Thoracic aorta (tissue), 2 donors: Measurements from ENCODE around the gene FOXP1. TPM values are rescaled to one million over a fixed set of nuclear protein-coding genes. Genes with fewer than 3 reads are reported as not detected.

ENCODE experiments used
- ATAC-seq: fragments of 150-250 bp; one replicate; pipeline ENCODE4 v1.8.0; 2017; ENCODE audit warnings: low read depth; ENCODE audit not compliant: insufficient number of reproducible peaks, low FRiP score
- DNase-seq: peaks from one replicate; pipeline ENCODE4 v3.0.0-alpha.2; 2020; ENCODE audit warnings: low spot score
- H3K27ac ChIP-seq, 2 donors: fragments of 200-600 bp; sonication (generic); 1 replicate in 1 of 2; 2 replicates in 1 of 2; pipeline ENCODE4 v1.5.1; 2016; ENCODE audit warnings: mild to moderate bottlenecking in 2 of 2, moderate library complexity in 2 of 2
- H3K27me3 ChIP-seq: fragments of 200-600 bp; sonication (generic); replicated peaks from 2 replicates; pipeline ENCODE4 v1.6.0; 2016; ENCODE audit warnings: mild to moderate bottlenecking; ENCODE audit not compliant: insufficient read depth
- H3K36me3 ChIP-seq: fragments of 200-600 bp; sonication (generic); one replicate; pipeline ENCODE4 v1.5.1; 2016
- H3K4me1 ChIP-seq, 2 donors: fragments of 200-600 bp; sonication (generic); 1 replicate in 1 of 2; 2 replicates in 1 of 2; pipeline versions ENCODE4 v1.5.1 to v1.6.0; 2016; ENCODE audit warnings: low read depth in 2 of 2, mild to moderate bottlenecking in 1 of 2; ENCODE audit not compliant: control insufficient read depth in 1 of 2
- H3K4me3 ChIP-seq: fragments of 200-600 bp; sonication (generic); 2 replicates; pipeline ENCODE4 v1.5.1; 2016; ENCODE audit warnings: mild to moderate bottlenecking
- H3K9me3 ChIP-seq: fragments of 200-600 bp; sonication (generic); 2 replicates; pipeline ENCODE4 v1.5.1; 2016
- CTCF ChIP-seq: fragments of 200-600 bp; sonication (generic); IDR thresholded peaks from one replicate; pipeline ENCODE4 v1.5.1; 2019; ENCODE audit warnings: antibody characterized with exemption
- total RNA-seq, 2 donors: library from RNA; depleted of rRNA; stranded (reverse); fragments of >200 nt; gene quantifications; one replicate each; pipeline versions ENCODE4 v1.1.0 to v1.2.3, GENCODE V29; 2016

Gene FOXP1
- total RNA-seq, 2 donors from 2014 or later, result 176 to 255 TPM

- Histone ChIP-seq H3K4me3 (no peak overlapping the region), H3K4me1 (peaks cover 7 to 58% of the 10 kb centered on the region in 2 donors), H3K9me3 (no peaks in the 10 kb centered on the region), H3K27me3 (no peaks in the 10 kb centered on the region), H3K36me3 (no peaks in the 10 kb centered on the region), H3K27ac (no peak overlapping the region)
- TF ChIP-seq CTCF, result no peak
- no peak for DNase-seq
- ATAC-seq, result no peak
These were observed 205.0 kb downstream of the FOXP1 start for GRCh38 chr3:71378509-71378908.

GRCh38 chr3:71376911-71377310 is 206.6 kb downstream of the FOXP1 start:
- H3K27me3 ChIP-seq, result no peaks in the 10 kb centered on the region
- H3K9me3 ChIP-seq, result no peaks in the 10 kb centered on the region
- ATAC-seq, result no peak
- no peak overlapping the region for H3K4me3 ChIP-seq
- no peak overlapping the region for H3K27ac ChIP-seq
- H3K4me1 ChIP-seq, result peaks cover 7 to 58% of the 10 kb centered on the region in 2 donors
- no peak for TF ChIP-seq CTCF
- H3K36me3 ChIP-seq, result no peaks in the 10 kb centered on the region
- no peak for DNase-seq

- Histone ChIP-seq H3K27ac (no peak overlapping the region), H3K4me1 (peaks cover 7 to 62% of the 10 kb centered on the region in 2 donors), H3K4me3 (no peak overlapping the region), H3K27me3 (no peaks in the 10 kb centered on the region), H3K9me3 (no peaks in the 10 kb centered on the region), H3K36me3 (no peaks in the 10 kb centered on the region)
- DNase-seq (no peak), ATAC-seq (no peak)
- no peak for TF ChIP-seq CTCF
These were observed 207.0 kb downstream of the FOXP1 start for GRCh38 chr3:71376503-71376902.

GRCh38 chr3:71374582-71374981 is 208.9 kb downstream of the FOXP1 start:
- H3K4me3 ChIP-seq, result no peak overlapping the region
- no peaks in the 10 kb centered on the region for H3K9me3 ChIP-seq
- DNase-seq, result no peak
- ATAC-seq, result no peak
- H3K27ac ChIP-seq, result peak overlapping the region in 1 of 2 donors; percentile 11
- no peak for TF ChIP-seq CTCF
- no peaks in the 10 kb centered on the region for H3K36me3 ChIP-seq
- H3K4me1 ChIP-seq, result peaks cover 17 to 64% of the 10 kb centered on the region in 2 donors
- no peaks in the 10 kb centered on the region for H3K27me3 ChIP-seq

- H3K9me3 ChIP-seq, result no peaks in the 10 kb centered on the region
- peaks cover 16 to 59% of the 10 kb centered on the region in 2 donors for H3K4me1 ChIP-seq
- H3K27me3 ChIP-seq, result no peaks in the 10 kb centered on the region
- ATAC-seq (no peak), DNase-seq (no peak)
- H3K36me3 ChIP-seq, result no peaks in the 10 kb centered on the region
- H3K4me3 ChIP-seq, result no peak overlapping the region
- no peak for TF ChIP-seq CTCF
- no peak overlapping the region for H3K27ac ChIP-seq
These were observed 210.5 kb downstream of the FOXP1 start for GRCh38 chr3:71372911-71373637.
